HUES48 (cell line): ENCODE data around the gene VENTX.
"Not testable (repeated sequence)": the region's sequence is repeated elsewhere in the genome, so short reads cannot be mapped to it uniquely, and the experiment has no call there.

Experiments used
- H3K27ac ChIP-seq: one replicate; pipeline ENCODE4 v1.7.0; 2013; ENCODE audit warnings: low read depth, low read length, inconsistent platforms
- H3K27me3 ChIP-seq: 2 replicates; pipeline ENCODE4 v1.6.1; 2013; ENCODE audit warnings: mild to moderate bottlenecking, low read length; ENCODE audit not compliant: control insufficient read depth, insufficient read depth
- H3K36me3 ChIP-seq: 2 replicates; pipeline ENCODE4 v1.6.1; 2013; ENCODE audit warnings: low read length; ENCODE audit not compliant: control insufficient read depth, insufficient read depth
- H3K4me1 ChIP-seq: 2 replicates; pipeline ENCODE4 v1.6.1; 2013; ENCODE audit warnings: mild to moderate bottlenecking, low read length; ENCODE audit not compliant: control insufficient read depth, insufficient read depth
- H3K4me3 ChIP-seq: 2 replicates; pipeline ENCODE4 v1.5.1; 2013; ENCODE audit warnings: mild to moderate bottlenecking, low read depth, low read length
- H3K9ac ChIP-seq: 2 replicates; pipeline ENCODE4 v1.6.1; 2013; ENCODE audit warnings: mild to moderate bottlenecking, low read depth, low read length, moderate library complexity
- H3K9me3 ChIP-seq: 2 replicates; pipeline ENCODE4 v1.6.1; 2013; ENCODE audit warnings: low read length; ENCODE audit not compliant: control insufficient read depth, insufficient read depth

VENTX gene

GRCh38 chr10:133217800-133218589 is 19.7 kb upstream of the VENTX start:
- no peak overlapping the region for H3K9ac ChIP-seq
- 0 out of 2 replicates have a peak, but pooled peaks cover 5% of the 10 kb centered on the region for H3K36me3 ChIP-seq
- H3K27ac ChIP-seq: no peak overlapping the region
- no peaks in the 10 kb centered on the region for H3K27me3 ChIP-seq
- H3K9me3 ChIP-seq: no peaks in the 10 kb centered on the region
- peaks cover 8% of the 10 kb centered on the region for H3K4me1 ChIP-seq
- no peak overlapping the region for H3K4me3 ChIP-seq

GRCh38 chr10:133218891-133219290 is 18.8 kb upstream of the VENTX start:
- no peak overlapping the region for H3K27ac ChIP-seq
- H3K27me3 ChIP-seq: no peaks in the 10 kb centered on the region
- H3K9me3 ChIP-seq: no peaks in the 10 kb centered on the region
- H3K4me1 ChIP-seq: peaks cover 8% of the 10 kb centered on the region
- no peak overlapping the region for H3K9ac ChIP-seq
- H3K36me3 ChIP-seq: 0 out of 2 replicates have a peak, but pooled peaks cover 5% of the 10 kb centered on the region
- no peak overlapping the region for H3K4me3 ChIP-seq

- Histone ChIP-seq H3K36me3 (0 out of 2 replicates have a peak, but pooled peaks cover 5% of the 10 kb centered on the region), H3K27me3 (no peaks in the 10 kb centered on the region), H3K9ac (no peak overlapping the region), H3K27ac (no peak overlapping the region), H3K9me3 (no peaks in the 10 kb centered on the region), H3K4me3 (peak overlapping the region; percentile 47), H3K4me1 (peaks cover 8% of the 10 kb centered on the region)
Observed at GRCh38 chr10:133219782-133220181, 17.9 kb upstream of the VENTX start.

GRCh38 chr10:133221331-133221730 is 16.3 kb upstream of the VENTX start:
- H3K4me3 ChIP-seq: no peak overlapping the region
- H3K36me3 ChIP-seq: no peaks in the 10 kb centered on the region
- no peak overlapping the region for H3K9ac ChIP-seq
- H3K9me3 ChIP-seq: no peaks in the 10 kb centered on the region
- H3K27me3 ChIP-seq: no peaks in the 10 kb centered on the region
- no peak overlapping the region for H3K27ac ChIP-seq
- peaks cover 11% of the 10 kb centered on the region for H3K4me1 ChIP-seq

GRCh38 chr10:133221756-133222155 is 15.9 kb upstream of the VENTX start:
- H3K4me3 ChIP-seq, H3K36me3 ChIP-seq, H3K27ac ChIP-seq, H3K27me3 ChIP-seq, H3K9me3 ChIP-seq, H3K9ac ChIP-seq: not testable (repeated sequence)
- H3K4me1 ChIP-seq: peaks cover 11% of the 10 kb centered on the region

GRCh38 chr10:133224076-133224475 is 13.6 kb upstream of the VENTX start:
- H3K4me1 ChIP-seq: peaks cover 10% of the 10 kb centered on the region
- H3K4me3 ChIP-seq: no peak overlapping the region
- no peaks in the 10 kb centered on the region for H3K9me3 ChIP-seq
- H3K27me3 ChIP-seq: peaks cover 10% of the 10 kb centered on the region
- no peak overlapping the region for H3K9ac ChIP-seq
- no peaks in the 10 kb centered on the region for H3K36me3 ChIP-seq
- no peak overlapping the region for H3K27ac ChIP-seq

- Histone ChIP-seq H3K9me3 (no peaks in the 10 kb centered on the region), H3K9ac (no peak overlapping the region), H3K27ac (no peak overlapping the region), H3K36me3 (no peaks in the 10 kb centered on the region), H3K4me3 (no peak overlapping the region), H3K27me3 (peaks cover 15% of the 10 kb centered on the region), H3K4me1 (peaks cover 3% of the 10 kb centered on the region; the same call in 1 of the 2 replicates)
Observed at GRCh38 chr10:133224756-133225372, 12.8 kb upstream of the VENTX start.

- Histone ChIP-seq H3K36me3 (no peaks in the 10 kb centered on the region), H3K9ac (no peak overlapping the region; the same call in 1 of the 2 replicates), H3K27me3 (peaks cover 21% of the 10 kb centered on the region), H3K4me3 (no peak overlapping the region), H3K9me3 (no peaks in the 10 kb centered on the region), H3K27ac (no peak overlapping the region), H3K4me1 (peaks cover 3% of the 10 kb centered on the region; the same call in 1 of the 2 replicates)
Observed at GRCh38 chr10:133225707-133226191, 11.9 kb upstream of the VENTX start.

GRCh38 chr10:133226251-133226808 is 11.3 kb upstream of the VENTX start:
- Histone ChIP-seq H3K9ac (no peak overlapping the region), H3K9me3 (no peaks in the 10 kb centered on the region), H3K27ac (no peak overlapping the region), H3K4me3 (no peak overlapping the region), H3K4me1 (peaks cover 3% of the 10 kb centered on the region; the same call in 1 of the 2 replicates), H3K27me3 (peaks cover 25% of the 10 kb centered on the region), H3K36me3 (no peaks in the 10 kb centered on the region)

GRCh38 chr10:133227256-133227655 is 10.4 kb upstream of the VENTX start:
- Histone ChIP-seq H3K27me3 (peaks cover 31% of the 10 kb centered on the region), H3K4me1 (peaks cover 9% of the 10 kb centered on the region; the same call in 1 of the 2 replicates), H3K9me3 (no peaks in the 10 kb centered on the region)

More at GRCh38 chr10:133227256-133227655, 10.4 kb upstream of the VENTX start:
- Histone ChIP-seq H3K36me3 (no peaks in the 10 kb centered on the region), H3K9ac (no peak overlapping the region), H3K4me3 (no peak overlapping the region), H3K27ac (no peak overlapping the region)
